HCT116 (cell line): Measurements from ENCODE around the gene KNDC1. TPM values are rescaled to one million over a fixed set of nuclear protein-coding genes. Genes with fewer than 3 reads are reported as not detected.

Source experiments
- ATAC-seq: fragments of 200-7000 bp; cut with Tn5 transposase; 2 replicates; pipeline ENCODE4 v1.9.1; 2020; ENCODE audit warnings: mild to moderate bottlenecking, moderate library complexity
- BruUV-seq: library from RNA; stranded (reverse); fragments of 400-500 nt; replicated peaks from 2 replicates; lab custom pipeline; 2021; lab: Mats Ljungman, UMichigan
- CTCF ChIA-PET: fragments of 300-600 bp; sonication (Branson Sonifier 250); formaldehyde crosslinking; loops from one replicate; lab custom pipeline; 2021; ENCODE audit warnings: antibody characterized with exemption; lab: Charles Lee
- POLR2A ChIA-PET: fragments of 300-600, 350-600 bp; sonication (Branson Sonifier 250); formaldehyde crosslinking; loops from one replicate; lab custom pipeline; 2021; ENCODE audit warnings: antibody characterized with exemption; lab: Charles Lee
- RAD21 ChIA-PET, 2 experiments: fragments of 300-600 bp; sonication (Branson Sonifier 250); formaldehyde crosslinking; loops; one replicate each; lab custom pipeline; 2023; ENCODE audit warnings: low total read pairs in 2 of 2; ENCODE audit not compliant: uncharacterized antibody in 2 of 2, unreplicated experiment in 2 of 2, low non-redundant PET in 1 of 2; lab: Charles Lee
- DNase-seq: peaks from one replicate; pipeline ENCODE4 v3.0.0-alpha.2; 2010; ENCODE audit warnings: low read depth, low spot score
- H2AFZ ChIP-seq: fragments of 200-600 bp; shearing (Covaris generic), sonication (generic); 2 replicates; pipeline ENCODE4 v1.6.1; 2017; ENCODE audit warnings: low read depth, mixed run types, mixed read lengths, antibody characterized with exemption, low read length; ENCODE audit not compliant: poor library complexity, severe bottlenecking
- H3K27ac ChIP-seq: 2 replicates; pipeline ENCODE4 v1.5.1; 2012; ENCODE audit warnings: low read depth, low read length
- H3K27me3 ChIP-seq: fragments of 200-600 bp; sonication (generic); 2 replicates; pipeline ENCODE4 v1.6.1; 2016; ENCODE audit warnings: mixed run types, low read length, mixed read lengths; ENCODE audit not compliant: insufficient read depth
- H3K36me3 ChIP-seq, 2 experiments: fragments of 200-500 bp in 1 of 2; fragments of 200-600 bp in 1 of 2; sonication (Bioruptor generic) in 1 of 2; sonication (generic) in 1 of 2; 2 replicates each; pipeline versions ENCODE4 v1.5.1 to v1.6.1; 2014 to 2016; ENCODE audit warnings: low read length in 2 of 2, inconsistent platforms in 1 of 2, mixed read lengths in 1 of 2, mixed run types in 1 of 2; ENCODE audit not compliant: insufficient read depth in 2 of 2, control insufficient read depth in 1 of 2
- H3K4me1 ChIP-seq, 2 experiments: fragments of 200-600 bp in 1 of 2; sonication (generic) in 1 of 2; 2 replicates each; pipeline versions ENCODE4 v1.5.1 to v1.6.1; 2012 to 2017; ENCODE audit warnings: low read length in 2 of 2, inconsistent platforms in 1 of 2, mild to moderate bottlenecking in 1 of 2, mixed read lengths in 1 of 2, mixed run types in 1 of 2, moderate library complexity in 1 of 2; ENCODE audit not compliant: insufficient read depth in 2 of 2, control insufficient read depth in 1 of 2
- H3K4me2 ChIP-seq: fragments of 200-600 bp; sonication (generic); 2 replicates; pipeline ENCODE4 v1.6.1; 2017; ENCODE audit warnings: mixed run types, low read length, mixed read lengths
- H3K4me3 ChIP-seq, 2 experiments: fragments of 200-600 bp in 1 of 2; sonication (generic) in 1 of 2; replicated peaks in 1 of 2; 2 replicates each; pipeline ENCODE4 v1.5.1; 2011 to 2016; ENCODE audit warnings: low read length in 2 of 2, control low read depth in 1 of 2, low read depth in 1 of 2, mild to moderate bottlenecking in 1 of 2, mixed read lengths in 1 of 2, mixed run types in 1 of 2
- H3K79me2 ChIP-seq: fragments of 200-600 bp; sonication (generic); 2 replicates; pipeline ENCODE4 v1.6.1; 2017; ENCODE audit warnings: mild to moderate bottlenecking, mixed run types, low read length, moderate library complexity, mixed read lengths; ENCODE audit not compliant: insufficient read depth
- H3K9ac ChIP-seq: fragments of 200-600 bp; sonication (generic); 2 replicates; pipeline ENCODE4 v1.6.1; 2016; ENCODE audit warnings: low read length, mixed read lengths
- H3K9me2 ChIP-seq: fragments of 200-600 bp; sonication (generic), shearing (Covaris generic); 2 replicates; pipeline ENCODE4 v1.6.1; 2017; ENCODE audit warnings: mixed run types, mild to moderate bottlenecking, moderate library complexity; ENCODE audit not compliant: insufficient read depth
- H3K9me3 ChIP-seq, 2 experiments: fragments of 200-500 bp in 1 of 2; fragments of 200-600 bp in 1 of 2; sonication (Bioruptor generic) in 1 of 2; sonication (generic) in 1 of 2; 2 replicates each; pipeline ENCODE4 v1.6.1; 2014 to 2017; ENCODE audit warnings: low read length in 2 of 2, mixed read lengths in 2 of 2, inconsistent platforms in 1 of 2, low read depth in 1 of 2, mild to moderate bottlenecking in 1 of 2, mixed run types in 1 of 2, moderate library complexity in 1 of 2; ENCODE audit not compliant: control insufficient read depth in 1 of 2, insufficient read depth in 1 of 2
- H4K20me1 ChIP-seq: fragments of 200-600 bp; sonication (generic), shearing (Covaris generic); 2 replicates; pipeline ENCODE4 v1.6.1; 2017; ENCODE audit warnings: mixed run types, mild to moderate bottlenecking, moderate library complexity; ENCODE audit not compliant: insufficient read depth
- CBX3 ChIP-seq: IDR thresholded peaks from 2 replicates; pipeline ENCODE4 v1.6.1; 2012; ENCODE audit warnings: low read depth
- EZH2phosphoT487 ChIP-seq: fragments of 200-600 bp; IDR thresholded peaks from 2 replicates; pipeline ENCODE4 v1.6.1; 2018; ENCODE audit warnings: antibody characterized with exemption, borderline replicate concordance
- FOSL1 ChIP-seq: IDR thresholded peaks from 2 replicates; pipeline ENCODE4 v1.6.1; 2012; ENCODE audit warnings: low read depth
- POLR2A ChIP-seq: IDR thresholded peaks from 2 replicates; pipeline ENCODE4 v1.7.0; 2011; ENCODE audit warnings: borderline replicate concordance; ENCODE audit not compliant: insufficient read depth, insufficient read length; ENCODE audit errors: extremely low read depth
- REST ChIP-seq: IDR thresholded peaks from 2 replicates; pipeline ENCODE4 v1.6.1; 2012; ENCODE audit warnings: low read depth
- SP1 ChIP-seq: IDR thresholded peaks from 2 replicates; pipeline ENCODE4 v1.6.1; 2012; ENCODE audit warnings: low read depth
- ZBTB33 ChIP-seq: IDR thresholded peaks from 2 replicates; pipeline ENCODE4 v1.6.1; 2011; ENCODE audit warnings: mild to moderate bottlenecking, low read length, moderate library complexity; ENCODE audit not compliant: insufficient replicate concordance; ENCODE audit errors: extremely low read depth
- ZFX ChIP-seq: fragments of 450-650 bp; IDR thresholded peaks from 2 replicates; pipeline ENCODE4 v1.6.1; 2017
- intact Hi-C: fragments of 100-400 bp; cut with micrococcal nuclease; formaldehyde crosslinking; loops from 2 replicates; pipeline ENCODE4 v1.10.0; 2022
- total RNA-seq: library from RNA; stranded (reverse); gene quantifications from one replicate; pipeline ENCODE4 v1.2.1, GENCODE V29; 2021; ENCODE audit not compliant: unreplicated experiment

KNDC1 gene
- total RNA-seq, 1 experiment from 2014 or later, result 3.6 TPM

GRCh38 chr10:133158437-133158755 is 1.6 kb upstream of the KNDC1 start (continued):
- TF ChIP-seq REST (no peak), CBX3 (no peak), SP1 (no peak), ZFX (no peak)

- no peaks in the 10 kb centered on the region for H4K20me1 ChIP-seq
- intact Hi-C loops, result no loop called here
- no peak for DNase-seq
- no TSS peak for BruUV-seq
- no peak for ATAC-seq
- TF ChIP-seq EZH2phosphoT487, result no peak
- no peak for TF ChIP-seq ZBTB33
- no peak for TF ChIP-seq POLR2A
- no peak for TF ChIP-seq FOSL1
- TF ChIP-seq, all 23 proteins: peak for 0
- no peaks in the 10 kb centered on the region for H3K27me3 ChIP-seq
- H3K9me2 ChIP-seq, result no peaks in the 10 kb centered on the region
- H3K4me1 ChIP-seq, result peaks cover 0 to 5% of the 10 kb centered on the region in 2 experiments; a peak in 1 of 4 replicates
- RAD21 ChIA-PET, result no interaction called here
- H3K27ac ChIP-seq, result no peak overlapping the region
- CTCF ChIA-PET, result no interaction called here
- no peak overlapping the region for H3K9ac ChIP-seq
- no peak overlapping the region for H2AFZ ChIP-seq
- no peak overlapping the region for H3K4me2 ChIP-seq
- no peaks in the 10 kb centered on the region for H3K79me2 ChIP-seq
- H3K9me3 ChIP-seq, result no peaks in the 10 kb centered on the region
- no peak overlapping the region for H3K4me3 ChIP-seq
- POLR2A ChIA-PET, result no interaction called here
- H3K36me3 ChIP-seq, result no peaks in the 10 kb centered on the region
These were observed 1.0 kb upstream of the KNDC1 start for GRCh38 chr10:133158756-133159610.
